Measurements from ENCODE around the gene MRPL51. TPM values are rescaled to one million over a fixed set of nuclear protein-coding genes. Genes with fewer than 3 reads are reported as not detected.
A peak's percentile ranks its signal among the peaks of the same experiment; 100 is the strongest.

MRPL51 gene
- total and polyA plus RNA-seq, 9 of the 15 experiments (the other 6 are each of a cell fraction or from before 2014, with no cell fraction given): 127 to 727 (median 208) TPM

GRCh38 chr12:6533923-6534694 lies 41.0 kb upstream of the MRPL51 start, which contains the start of gene GAPDH:
Gene GAPDH, plus strand, starts transcription at chr12:6534517. Its CDS starts 316 bp downstream, at chr12:6534833.
- peaks cover 73% of the 10 kb centered on the region for H3K36me3 ChIP-seq (ENCODE audit: control insufficient read depth, insufficient read depth, low read length)
- POLR2A ChIA-PET: interaction anchor here (0.6 to 2.6 kb wide), 19 partner anchors 9 to 404 kb away, joined by 3 to 20 read pairs (median 3); partner anchors contain the start of genes CDCA3, LTBR, MRPL51 and USP5
- H3K9ac ChIP-seq (ENCODE audit: insufficient read depth in 1 of 2, low read depth in 2 of 2, low read length in 2 of 2): peak within 1 kb of the TSS; percentile 84 to 100
- peak in 3 of 4 experiments; percentile 69 to 94 (median 90) for DNase-seq (ENCODE audit: extremely low read depth in 1 of 4, low spot score in 3 of 4)
- in situ Hi-C loops (cut with MboI) (no loop called here), intact Hi-C loops (cut with micrococcal nuclease) (loop anchor here (2.0 to 10.0 kb wide), 2 partner anchors 39 to 209 kb away; partner anchors contain the start of gene NCAPD2)
- H3K4me1 ChIP-seq (replicated peaks in 1 of 2; ENCODE audit: control insufficient read depth in 2 of 2, insufficient read depth in 2 of 2, low read length in 2 of 2): peaks cover 31 to 62% of the 10 kb centered on the region in 2 experiments; a peak in 4 of 5 replicates
- CTCF ChIA-PET (ENCODE audit: low intra/inter-chr PET ratio): no interaction called here
- H3K27ac ChIP-seq (ENCODE audit: extremely low read depth, low read depth, low read length): peak within 1 kb of the TSS; percentile 87
- peak within 1 kb of the TSS; percentile 83 for H2AFZ ChIP-seq (ENCODE audit: low read depth, low read length)
- BruUV-seq (replicated peaks): TSS peak; percentile 65
- H3K4me3 ChIP-seq: peak within 1 kb of the TSS; percentile 84
- H3K9me3 ChIP-seq (replicated peaks; ENCODE audit: control insufficient read depth, insufficient read depth, low read depth, low read length): no peaks in the 10 kb centered on the region
- peak; percentile 78 for FAIRE-seq
- H3K4me2 ChIP-seq (ENCODE audit: insufficient read depth, low read length): peak within 1 kb of the TSS; percentile 93
- peaks cover 38% of the 10 kb centered on the region for H4K20me1 ChIP-seq (replicated peaks; ENCODE audit: control insufficient read depth, insufficient read depth, low read length)
- H3K79me2 ChIP-seq (ENCODE audit: control insufficient read depth, insufficient read depth, low read length): peaks cover 63% of the 10 kb centered on the region
- under 1% methylated on average over 46 of the region's 62 CpGs for WGBS (ENCODE audit: insufficient coverage, low coverage, missing lambda C conversion rate)
- no peaks in the 10 kb centered on the region for H3K27me3 ChIP-seq (ENCODE audit: control insufficient read depth in 2 of 2, insufficient read depth in 2 of 2, low read length in 2 of 2)
- peak; percentile 77 for ATAC-seq
- no peaks in the 10 kb centered on the region for H3K9me1 ChIP-seq (ENCODE audit: control insufficient read depth, insufficient read depth, low read length)
- TF ChIP-seq POLR2B (IDR thresholded peaks at IDR 0.05; ENCODE audit: low read depth, partially characterized antibody): peak; percentile 95
- TF ChIP-seq CREB1 (IDR thresholded peaks at IDR 0.05): peak; percentile 60
- TF ChIP-seq CREB1 (CRISPR knock-in tag; IDR thresholded peaks at IDR 0.05): peak; percentile 40; the same call in 1 of the 2 replicates
- TF ChIP-seq KDM5B (IDR thresholded peaks at IDR 0.05; ENCODE audit: insufficient replicate concordance, low read depth, low read length): peak; percentile 99
- peak; percentile 64 for TF ChIP-seq NFIC (IDR thresholded peaks at IDR 0.05)
- TF ChIP-seq U2AF1 (optimal IDR thresholded peaks at IDR 0.05; ENCODE audit: low read depth, low read length): no peak
- peak in 1 of 2 experiments; percentile 23; a peak in 1 of 4 replicates for TF ChIP-seq TBL1XR1 (IDR thresholded peaks at IDR 0.05; ENCODE audit: low read length in 2 of 2)
- peak; percentile 16; the same call in 1 of the 2 replicates for TF ChIP-seq FOSL1 (tag; conservative IDR thresholded peaks at IDR 0.05)
- TF ChIP-seq MBD1 (CRISPR knock-in tag; IDR thresholded peaks at IDR 0.05): no peak
- TF ChIP-seq ZNF282 (CRISPR knock-in tag; IDR thresholded peaks at IDR 0.05): 0 out of 2 replicates have a peak, but pooled peaks have one; percentile 87
- TF ChIP-seq POLR2G (IDR thresholded peaks at IDR 0.05; ENCODE audit: low read depth, low read length): peak; percentile 96
- no peak for TF ChIP-seq CREB5 (CRISPR knock-in tag; IDR thresholded peaks at IDR 0.05)
- no peak for TF ChIP-seq ZFPM2 (CRISPR knock-in tag; IDR thresholded peaks at IDR 0.05)
- TF ChIP-seq SMAD1 (IDR thresholded peaks at IDR 0.05; ENCODE audit: low read depth, low read length, partially characterized antibody): peak; percentile 80
- no peak for TF ChIP-seq SFPQ (IDR thresholded peaks at IDR 0.05; ENCODE audit: low read depth, low read length)
- 0 out of 2 replicates have a peak, but pooled peaks have one; percentile 47 for TF ChIP-seq ZNF143 (CRISPR knock-in tag; IDR thresholded peaks at IDR 0.05)
